Astrocyte (in vitro differentiated cells and primary cell): Measurements from ENCODE around the gene SEC11A.

ENCODE experiments used
- EZH2 ChIP-seq: IDR thresholded peaks from 2 replicates; pipeline ENCODE4 v1.6.1; 2012; ENCODE audit warnings: mild to moderate bottlenecking, low read length, inconsistent platforms; ENCODE audit not compliant: insufficient read depth
- TF ChIP-seq, protein P1 (sequence below): IDR thresholded peaks from 2 replicates; pipeline ENCODE4 v1.5.1; 2011; ENCODE audit warnings: low read depth, mild to moderate bottlenecking, inconsistent platforms, low read length, moderate library complexity; ENCODE audit not compliant: insufficient read depth

GRCh38 chr15:84762840-84763572, 47.1 kb upstream of the SEC11A start:
- TF ChIP-seq, protein P1, sequence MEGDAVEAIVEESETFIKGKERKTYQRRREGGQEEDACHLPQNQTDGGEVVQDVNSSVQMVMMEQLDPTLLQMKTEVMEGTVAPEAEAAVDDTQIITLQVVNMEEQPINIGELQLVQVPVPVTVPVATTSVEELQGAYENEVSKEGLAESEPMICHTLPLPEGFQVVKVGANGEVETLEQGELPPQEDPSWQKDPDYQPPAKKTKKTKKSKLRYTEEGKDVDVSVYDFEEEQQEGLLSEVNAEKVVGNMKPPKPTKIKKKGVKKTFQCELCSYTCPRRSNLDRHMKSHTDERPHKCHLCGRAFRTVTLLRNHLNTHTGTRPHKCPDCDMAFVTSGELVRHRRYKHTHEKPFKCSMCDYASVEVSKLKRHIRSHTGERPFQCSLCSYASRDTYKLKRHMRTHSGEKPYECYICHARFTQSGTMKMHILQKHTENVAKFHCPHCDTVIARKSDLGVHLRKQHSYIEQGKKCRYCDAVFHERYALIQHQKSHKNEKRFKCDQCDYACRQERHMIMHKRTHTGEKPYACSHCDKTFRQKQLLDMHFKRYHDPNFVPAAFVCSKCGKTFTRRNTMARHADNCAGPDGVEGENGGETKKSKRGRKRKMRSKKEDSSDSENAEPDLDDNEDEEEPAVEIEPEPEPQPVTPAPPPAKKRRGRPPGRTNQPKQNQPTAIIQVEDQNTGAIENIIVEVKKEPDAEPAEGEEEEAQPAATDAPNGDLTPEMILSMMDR: no peak
- TF ChIP-seq EZH2: no peak
